HEK293 (cell line): ENCODE data around the gene C19orf25.
A peak's percentile ranks its signal among the peaks of the same experiment; 100 is the strongest.

Experiments used
- CTCF ChIA-PET: fragments of 350-600 bp; formaldehyde crosslinking; extraction: SDS; loops from one replicate; lab custom pipeline; 2021; ENCODE audit warnings: antibody characterized with exemption; lab: Yijun Ruan, JAX
- POLR2A ChIA-PET: fragments of 300-600 bp; formaldehyde crosslinking; extraction: SDS; loops from one replicate; lab custom pipeline; 2020; ENCODE audit warnings: antibody characterized with exemption, inconsistent platforms; lab: Yijun Ruan, JAX
- H3K27ac ChIP-seq: fragments of 200-500 bp; sonication (Bioruptor generic); 2 replicates; pipeline ENCODE4 v1.5.1; 2014; ENCODE audit warnings: low read depth, low read length, control low read depth, inconsistent platforms; ENCODE audit errors: extremely low read depth
- H3K36me3 ChIP-seq, 2 experiments: fragments of 200-500 bp in 1 of 2; sonication (Bioruptor generic) in 1 of 2; 1 replicate in 1 of 2; 2 replicates in 1 of 2; pipeline ENCODE4 v1.5.1; 2014 to 2017; ENCODE audit warnings: inconsistent platforms in 2 of 2, low read length in 2 of 2; ENCODE audit not compliant: control insufficient read depth in 2 of 2, insufficient read depth in 1 of 2
- H3K4me1 ChIP-seq: fragments of 200-500 bp; sonication (Bioruptor generic); 2 replicates; pipeline ENCODE4 v1.5.1; 2014; ENCODE audit warnings: mild to moderate bottlenecking, low read length, inconsistent platforms; ENCODE audit not compliant: control insufficient read depth, insufficient read depth
- H3K4me3 ChIP-seq: 2 replicates; pipeline ENCODE4 v1.5.1; 2011; ENCODE audit warnings: low read depth, mild to moderate bottlenecking, control low read depth, low read length, moderate library complexity
- H3K9me3 ChIP-seq: fragments of 200-500 bp; sonication (Bioruptor generic); 2 replicates; pipeline ENCODE4 v1.5.1; 2014; ENCODE audit warnings: low read depth, low read length, inconsistent platforms; ENCODE audit not compliant: control insufficient read depth, insufficient read depth
- EGR2 ChIP-seq: fragments of 450-650 bp; formaldehyde crosslinking; IDR thresholded peaks from 2 replicates; pipeline ENCODE4 v1.5.1; 2016; ENCODE audit warnings: low read depth, missing biosample characterization, missing genetic modification characterization
- GLIS1 ChIP-seq: fragments of 450-650 bp; formaldehyde crosslinking; IDR thresholded peaks from 2 replicates; pipeline ENCODE4 v1.5.1; 2016; ENCODE audit warnings: missing biosample characterization, missing genetic modification characterization
- HIC1 ChIP-seq: fragments of 450-650 bp; formaldehyde crosslinking; IDR thresholded peaks from 2 replicates; pipeline ENCODE4 v1.5.1; 2016; ENCODE audit warnings: missing biosample characterization, missing genetic modification characterization
- HOXA7 ChIP-seq: sonication (generic); formaldehyde crosslinking; IDR thresholded peaks from 2 replicates; pipeline ENCODE4 v1.8.1; 2022; ENCODE audit warnings: missing genetic modification reagents, borderline replicate concordance
- KLF1 ChIP-seq: fragments of 450-650 bp; formaldehyde crosslinking; IDR thresholded peaks from 2 replicates; pipeline ENCODE4 v1.5.1; 2016; ENCODE audit warnings: missing biosample characterization, missing genetic modification characterization
- KLF10 ChIP-seq: fragments of 450-650 bp; IDR thresholded peaks from 2 replicates; pipeline ENCODE4 v1.5.1; 2018; ENCODE audit warnings: missing biosample characterization, mild to moderate bottlenecking, missing genetic modification characterization
- KLF8 ChIP-seq: fragments of 450-650 bp; formaldehyde crosslinking; IDR thresholded peaks from 2 replicates; pipeline ENCODE4 v1.5.1; 2016; ENCODE audit warnings: missing biosample characterization, missing genetic modification characterization
- KLF9 ChIP-seq: fragments of 450-650 bp; formaldehyde crosslinking; IDR thresholded peaks from 2 replicates; pipeline ENCODE4 v1.5.1; 2016; ENCODE audit warnings: missing biosample characterization, missing genetic modification characterization, low read depth
- PRDM10 ChIP-seq: fragments of 450-650 bp; formaldehyde crosslinking; IDR thresholded peaks from 2 replicates; pipeline ENCODE4 v1.5.1; 2016; ENCODE audit warnings: missing biosample characterization, missing genetic modification characterization
- SCRT1 ChIP-seq: fragments of 450-650 bp; formaldehyde crosslinking; IDR thresholded peaks from 2 replicates; pipeline ENCODE4 v1.5.1; 2016; ENCODE audit warnings: missing biosample characterization, missing genetic modification characterization, borderline replicate concordance
- SCRT2 ChIP-seq: fragments of 450-650 bp; formaldehyde crosslinking; IDR thresholded peaks from 2 replicates; pipeline ENCODE4 v1.5.1; 2016; ENCODE audit warnings: missing biosample characterization, missing genetic modification characterization
- SP2 ChIP-seq: fragments of 450-650 bp; formaldehyde crosslinking; IDR thresholded peaks from 2 replicates; pipeline ENCODE4 v1.5.1; 2016; ENCODE audit warnings: missing biosample characterization, missing genetic modification characterization
- SP3 ChIP-seq: fragments of 450-650 bp; formaldehyde crosslinking; IDR thresholded peaks from 2 replicates; pipeline ENCODE4 v1.5.1; 2016; ENCODE audit warnings: missing biosample characterization, missing genetic modification characterization
- ZBTB17 ChIP-seq: fragments of 450-650 bp; formaldehyde crosslinking; IDR thresholded peaks from 2 replicates; pipeline ENCODE4 v1.5.1; 2016; ENCODE audit warnings: missing biosample characterization, missing genetic modification characterization
- ZBTB26 ChIP-seq: fragments of 450-650 bp; formaldehyde crosslinking; optimal IDR thresholded peaks from 2 replicates; pipeline ENCODE3; 2016; ENCODE audit warnings: missing biosample characterization, mild to moderate bottlenecking, missing genetic modification characterization
- ZBTB6 ChIP-seq: fragments of 450-650 bp; formaldehyde crosslinking; IDR thresholded peaks from 2 replicates; pipeline ENCODE4 v1.5.1; 2017; ENCODE audit warnings: missing biosample characterization, missing genetic modification characterization
- ZBTB7A ChIP-seq: fragments of 450-650 bp; formaldehyde crosslinking; IDR thresholded peaks from 2 replicates; pipeline ENCODE4 v1.5.1; 2016; ENCODE audit warnings: low read depth, missing biosample characterization, missing genetic modification characterization
- ZNF148 ChIP-seq: fragments of 450-650 bp; formaldehyde crosslinking; IDR thresholded peaks from 2 replicates; pipeline ENCODE4 v1.5.0; 2017; ENCODE audit warnings: missing biosample characterization, missing genetic modification characterization, borderline replicate concordance
- ZNF2 ChIP-seq: fragments of 450-650 bp; formaldehyde crosslinking; IDR thresholded peaks from 2 replicates; pipeline ENCODE4 v1.5.1; 2016; ENCODE audit warnings: missing biosample characterization, missing genetic modification characterization
- ZNF335 ChIP-seq: fragments of 450-650 bp; formaldehyde crosslinking; conservative IDR thresholded peaks from 2 replicates; pipeline ENCODE4 v1.5.1; 2016; ENCODE audit warnings: missing biosample characterization, missing genetic modification characterization
- ZNF341 ChIP-seq: fragments of 450-650 bp; formaldehyde crosslinking; IDR thresholded peaks from 2 replicates; pipeline ENCODE4; 2016; ENCODE audit warnings: low read depth, missing biosample characterization, missing genetic modification characterization
- ZNF404 ChIP-seq: fragments of 450-650 bp; formaldehyde crosslinking; IDR thresholded peaks from 2 replicates; pipeline ENCODE4 v1.5.1; 2017; ENCODE audit warnings: missing biosample characterization, missing genetic modification characterization
- ZNF792 ChIP-seq: fragments of 450-650 bp; formaldehyde crosslinking; IDR thresholded peaks from 2 replicates; pipeline ENCODE4 v1.5.1; 2016; ENCODE audit warnings: missing biosample characterization, missing genetic modification characterization
- TF ChIP-seq, protein P1 (sequence below): fragments of 450-650 bp; formaldehyde crosslinking; IDR thresholded peaks from 2 replicates; pipeline ENCODE4 v1.5.1; 2016; ENCODE audit warnings: missing biosample characterization, missing genetic modification characterization

The C19orf25 gene

GRCh38 chr19:1455336-1456120 is 23.5 kb downstream of the C19orf25 start:
- Histone ChIP-seq H3K9me3 (no peaks in the 10 kb centered on the region), H3K36me3 (peaks cover 0 to 10% of the 10 kb centered on the region in 2 experiments; a peak in 1 of 3 replicates), H3K4me3 (no peak overlapping the region), H3K27ac (no peak overlapping the region), H3K4me1 (no peaks in the 10 kb centered on the region)
- ChIA-PET CTCF (interaction anchor here (0.6 to 3.3 kb wide), 8 partner anchors 10 to 371 kb away, joined by 3 to 21 read pairs (median 3); no protein-coding TSS in a partner anchor), POLR2A (interaction anchor here (0.5 to 1.6 kb wide), 9 partner anchors 9 to 952 kb away, joined by 3 to 8 read pairs (median 4); partner anchors contain the start of genes CIRBP and REEP6)
- peak; percentile 61; the same call in 1 of the 2 replicates for TF ChIP-seq ZNF2
- TF ChIP-seq ZBTB17 (tag by site-specific recombination), result peak; percentile 5; the same call in 1 of the 2 replicates
- no peak for TF ChIP-seq HOXA7 (CRISPR knock-in tag)
- TF ChIP-seq, protein P1, sequence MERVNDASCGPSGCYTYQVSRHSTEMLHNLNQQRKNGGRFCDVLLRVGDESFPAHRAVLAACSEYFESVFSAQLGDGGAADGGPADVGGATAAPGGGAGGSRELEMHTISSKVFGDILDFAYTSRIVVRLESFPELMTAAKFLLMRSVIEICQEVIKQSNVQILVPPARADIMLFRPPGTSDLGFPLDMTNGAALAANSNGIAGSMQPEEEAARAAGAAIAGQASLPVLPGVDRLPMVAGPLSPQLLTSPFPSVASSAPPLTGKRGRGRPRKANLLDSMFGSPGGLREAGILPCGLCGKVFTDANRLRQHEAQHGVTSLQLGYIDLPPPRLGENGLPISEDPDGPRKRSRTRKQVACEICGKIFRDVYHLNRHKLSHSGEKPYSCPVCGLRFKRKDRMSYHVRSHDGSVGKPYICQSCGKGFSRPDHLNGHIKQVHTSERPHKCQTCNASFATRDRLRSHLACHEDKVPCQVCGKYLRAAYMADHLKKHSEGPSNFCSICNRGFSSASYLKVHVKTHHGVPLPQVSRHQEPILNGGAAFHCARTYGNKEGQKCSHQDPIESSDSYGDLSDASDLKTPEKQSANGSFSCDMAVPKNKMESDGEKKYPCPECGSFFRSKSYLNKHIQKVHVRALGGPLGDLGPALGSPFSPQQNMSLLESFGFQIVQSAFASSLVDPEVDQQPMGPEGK, result peak; percentile 59
- TF ChIP-seq HIC1 (tag by site-specific recombination), result peak; percentile 89
- peak; percentile 77; the same call in 1 of the 2 replicates for TF ChIP-seq SCRT1 (tag by site-specific recombination)
- peak; percentile 34 for TF ChIP-seq ZBTB26
- peak; percentile 27 for TF ChIP-seq PRDM10 (tag by site-specific recombination)
- peak; percentile 64; the same call in 1 of the 2 replicates for TF ChIP-seq ZNF341 (tag by site-specific recombination)
- peak; percentile 77 for TF ChIP-seq KLF9
- no peak for TF ChIP-seq ZNF335 (tag by site-specific recombination)
- no peak for TF ChIP-seq ZNF148 (tag by site-specific recombination)
- TF ChIP-seq ZNF792 (tag by site-specific recombination), result no peak
- TF ChIP-seq KLF8 (tag by site-specific recombination), result peak; percentile 94
- peak; percentile 92 for TF ChIP-seq ZBTB6 (tag by site-specific recombination)
- TF ChIP-seq SP2 (tag by site-specific recombination), result peak; percentile 84
- TF ChIP-seq KLF10 (tag by site-specific recombination), result peak; percentile 43; the same call in 1 of the 2 replicates
- peak; percentile 93 for TF ChIP-seq SP3
- TF ChIP-seq SCRT2 (tag by site-specific recombination), result peak; percentile 83
- TF ChIP-seq KLF1 (tag by site-specific recombination), result peak; percentile 63
- TF ChIP-seq ZNF404 (tag by site-specific recombination), result no peak
- TF ChIP-seq ZBTB7A (tag by site-specific recombination), result no peak
- TF ChIP-seq EGR2 (tag by site-specific recombination), result peak; percentile 65
- peak; percentile 54; the same call in 1 of the 2 replicates for TF ChIP-seq GLIS1 (tag by site-specific recombination)
